ENCODE measurements around the gene RWDD4.
"Not testable (repeated sequence)": the region's sequence is repeated elsewhere in the genome, so short reads cannot be mapped to it uniquely, and the experiment has no call there.

The RWDD4 gene

DNA sequence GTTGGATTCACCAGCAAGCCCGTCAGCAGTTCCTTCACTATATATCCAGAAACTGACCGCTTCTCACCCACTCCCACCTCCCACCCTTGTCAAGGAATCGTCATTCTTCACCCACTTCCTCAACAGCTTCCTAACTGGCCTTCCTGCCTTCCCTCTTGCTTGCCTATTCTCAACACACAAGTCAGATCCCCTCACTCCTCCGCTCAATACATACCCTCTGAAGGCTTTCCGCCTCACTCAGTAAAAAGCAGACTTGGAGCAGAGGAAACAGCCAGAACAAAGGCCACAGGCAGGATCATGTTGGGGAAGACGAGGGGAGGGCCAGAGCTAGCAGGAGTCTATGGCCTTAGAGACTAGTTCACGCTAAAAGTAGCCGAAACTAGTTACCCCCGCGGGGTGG is 23.7 kb downstream of the RWDD4 start:
- DNase-seq, result no peak

- no peak for DNase-seq
Measured at GRCh38 chr4:183633476-183634400, 25.2 kb downstream of the RWDD4 start.

DNA sequence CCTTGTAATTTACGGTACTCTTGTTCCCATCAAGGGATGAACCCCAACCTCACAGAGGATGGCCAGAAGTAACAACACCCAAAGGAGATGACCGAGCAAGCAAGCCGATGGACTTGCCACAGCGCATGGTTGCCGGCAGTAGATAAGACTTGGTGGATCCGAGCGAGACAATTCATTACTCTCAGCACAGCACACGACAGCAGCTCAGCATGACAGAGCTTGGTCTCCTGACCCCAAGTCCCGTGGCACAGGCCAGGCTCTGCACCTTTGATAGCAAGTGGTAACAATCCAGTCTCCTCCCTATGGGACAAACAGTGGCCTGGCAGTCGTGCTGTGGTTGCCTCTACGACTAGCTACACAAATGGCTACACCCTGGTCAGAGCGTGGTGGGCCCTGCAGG is 26.3 kb downstream of the RWDD4 start:
- DNase-seq, result no peak

DNA sequence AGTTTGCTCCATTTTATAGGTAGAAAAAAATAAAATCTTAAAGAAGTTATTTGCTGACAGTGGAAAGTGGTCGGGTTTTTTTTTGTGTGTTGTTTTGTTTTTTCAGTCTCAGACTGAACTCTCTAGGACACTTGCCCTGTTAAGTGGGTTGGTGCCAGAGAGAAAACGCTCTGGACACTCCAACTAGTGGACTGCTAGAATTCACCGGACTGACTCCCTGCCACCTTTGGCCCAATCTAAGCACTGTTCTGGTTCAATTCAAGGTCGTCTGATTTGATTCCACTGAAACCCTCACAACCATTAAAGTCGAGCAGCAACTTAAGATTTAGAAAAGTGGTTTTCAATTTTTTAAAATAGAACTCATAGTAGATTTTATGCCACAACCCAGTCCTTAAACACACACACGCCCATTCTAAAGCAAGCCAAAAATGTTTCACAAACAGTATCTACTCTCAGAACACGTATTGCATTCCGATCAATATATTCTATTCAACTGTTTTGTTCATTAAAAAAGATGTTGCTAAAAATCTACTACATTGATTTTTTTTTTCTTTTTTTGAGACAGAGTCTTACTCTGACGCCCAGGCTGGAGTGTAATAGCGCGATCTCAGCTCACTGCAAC is 27.3 kb downstream of the RWDD4 start:
- DNase-seq, result no peak

DNA sequence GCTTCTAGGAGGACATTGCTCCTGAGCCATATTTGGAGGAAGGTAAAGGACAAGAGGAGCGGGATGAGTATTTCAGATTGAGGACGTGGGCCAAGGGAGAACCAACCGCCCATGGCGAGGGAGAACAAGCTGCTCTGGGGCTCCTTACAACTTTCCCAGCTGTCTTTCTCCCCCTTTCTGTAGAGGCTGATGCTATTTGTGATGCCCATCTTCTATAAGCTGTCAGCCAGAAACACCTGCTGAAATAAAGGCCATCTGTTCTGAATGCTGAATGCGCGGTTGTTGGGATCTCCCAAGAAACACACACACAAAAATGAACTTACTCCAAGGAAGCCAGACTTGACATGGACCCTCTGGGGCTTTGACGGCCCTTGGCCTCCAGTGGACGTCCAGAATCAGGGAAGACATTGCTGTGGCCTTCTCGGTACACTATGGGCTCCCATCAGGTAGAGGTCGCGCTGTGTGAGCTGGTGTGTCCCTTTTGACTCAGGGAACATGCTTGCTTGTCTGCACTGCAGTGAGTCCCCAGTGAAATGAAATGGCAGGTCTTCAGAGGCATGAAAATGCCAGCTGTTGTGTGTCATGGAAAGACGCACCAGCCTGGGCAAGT is 30.9 kb downstream of the RWDD4 start:
- no peak for DNase-seq

- DNase-seq, result not testable (repeated sequence)
Measured at GRCh38 chr4:183627286-183627685, 31.7 kb downstream of the RWDD4 start.

DNA sequence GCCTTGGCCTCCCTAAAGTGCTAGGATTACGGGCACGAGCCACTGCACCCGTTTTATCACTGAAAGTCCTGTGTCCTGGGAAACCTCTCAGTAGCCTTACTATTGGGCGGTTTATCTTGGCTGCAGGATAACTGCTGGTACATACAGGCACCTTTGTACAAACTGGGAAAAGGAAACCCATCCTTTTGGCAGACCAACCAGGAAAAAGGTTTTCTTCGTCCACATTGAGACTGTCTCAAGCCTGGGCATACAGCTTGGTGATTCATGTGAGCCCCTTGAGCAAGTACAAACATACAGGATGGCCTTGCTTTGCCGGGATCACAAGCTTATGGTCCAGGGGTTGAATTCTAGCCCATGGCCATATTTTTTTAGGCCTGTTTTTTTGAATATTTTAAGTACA is 32.8 kb downstream of the RWDD4 start:
- no peak for DNase-seq

DNA sequence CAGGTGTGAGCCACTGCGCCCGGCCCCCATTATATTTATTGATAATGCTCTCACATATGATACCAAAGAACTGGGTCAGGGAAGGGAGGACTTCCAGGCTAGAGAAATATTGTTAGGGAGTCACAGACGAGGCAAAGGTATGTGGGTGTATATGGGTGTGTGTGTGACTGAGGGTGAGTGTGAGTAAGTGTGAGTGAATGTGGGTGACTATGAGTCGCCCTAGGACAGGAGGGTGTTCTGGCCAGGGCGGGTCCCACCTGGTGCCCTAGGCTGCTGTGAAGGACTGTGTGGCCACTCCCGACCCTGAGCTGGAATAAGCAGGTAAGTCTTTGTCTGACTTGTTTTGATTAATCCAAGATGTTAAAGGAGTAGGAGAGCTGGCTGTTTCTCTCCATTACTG is 34.4 kb downstream of the RWDD4 start:
- no peak for DNase-seq

- no peak for DNase-seq
Measured at GRCh38 chr4:183621875-183622274, 37.1 kb downstream of the RWDD4 start.

GRCh38 chr4:183620421-183620820 is 38.6 kb downstream of the RWDD4 start:
- DNase-seq, result no peak

- no peak for DNase-seq
Measured at GRCh38 chr4:183618681-183619080, 40.3 kb downstream of the RWDD4 start.

DNA sequence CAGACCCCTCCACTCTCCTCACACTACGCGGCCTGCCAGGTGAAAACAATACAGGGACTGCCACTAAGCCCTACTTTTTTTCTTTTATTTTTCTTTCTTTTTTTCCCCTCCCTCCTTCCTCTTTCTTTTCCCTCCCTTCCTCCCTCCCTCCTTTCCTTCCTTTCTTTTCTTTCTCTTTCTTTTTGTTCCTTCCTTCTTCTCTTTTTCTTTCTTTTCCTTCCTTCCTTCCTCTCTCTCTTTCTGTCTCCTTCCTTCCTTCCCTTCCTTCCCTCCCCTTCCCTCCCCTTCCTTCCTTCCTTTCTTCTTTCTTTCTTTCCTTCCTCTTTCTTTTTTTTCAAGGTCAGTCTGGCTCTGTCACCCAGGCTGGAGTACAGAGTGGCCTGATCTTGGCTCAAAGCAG is 41.9 kb downstream of the RWDD4 start:
- no peak for DNase-seq

DNA sequence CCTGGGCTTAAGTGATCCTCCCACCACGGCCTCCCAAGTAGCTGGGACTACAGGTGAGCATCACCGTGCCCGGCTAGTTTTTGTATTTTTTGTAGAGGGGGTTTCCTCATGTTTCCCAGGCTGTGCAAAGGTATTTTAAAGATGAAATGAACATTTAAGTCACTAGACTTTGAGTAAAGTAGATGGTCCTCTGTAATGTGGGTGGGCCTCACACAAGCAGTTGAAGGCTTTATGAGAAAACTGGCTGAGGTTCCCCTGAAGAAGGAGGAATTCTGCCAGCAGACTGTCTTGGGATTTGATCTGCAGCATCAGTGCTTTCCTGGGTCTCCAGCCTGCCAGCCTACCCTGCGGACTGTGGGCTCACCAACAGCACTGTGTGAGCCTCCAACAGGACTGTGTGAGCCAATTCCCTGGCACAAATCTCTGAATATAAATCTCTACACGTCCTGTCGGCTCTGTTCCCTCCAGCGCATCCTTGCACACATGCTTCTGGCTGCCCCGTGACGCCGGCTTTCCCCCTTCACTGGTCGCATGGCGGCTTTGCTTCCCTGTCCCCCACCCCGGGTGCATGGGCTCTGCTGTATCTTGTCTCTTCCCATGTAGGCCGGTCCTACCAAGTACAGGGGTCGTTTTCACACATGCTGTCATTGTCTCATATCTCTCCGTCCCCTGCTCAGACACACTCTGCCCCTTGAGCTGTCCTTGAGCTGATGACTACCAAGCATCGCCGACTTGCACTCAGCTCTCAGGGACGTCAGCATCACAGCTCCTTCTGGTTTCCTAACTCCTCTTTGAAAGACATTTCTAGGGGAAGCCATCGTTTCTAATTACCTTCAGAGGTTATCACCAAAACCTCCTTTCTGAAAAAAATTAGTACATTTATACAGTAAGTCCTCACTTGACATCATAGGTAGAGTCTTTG is 46.4 kb downstream of the RWDD4 start:
- DNase-seq, result no peak

DNA sequence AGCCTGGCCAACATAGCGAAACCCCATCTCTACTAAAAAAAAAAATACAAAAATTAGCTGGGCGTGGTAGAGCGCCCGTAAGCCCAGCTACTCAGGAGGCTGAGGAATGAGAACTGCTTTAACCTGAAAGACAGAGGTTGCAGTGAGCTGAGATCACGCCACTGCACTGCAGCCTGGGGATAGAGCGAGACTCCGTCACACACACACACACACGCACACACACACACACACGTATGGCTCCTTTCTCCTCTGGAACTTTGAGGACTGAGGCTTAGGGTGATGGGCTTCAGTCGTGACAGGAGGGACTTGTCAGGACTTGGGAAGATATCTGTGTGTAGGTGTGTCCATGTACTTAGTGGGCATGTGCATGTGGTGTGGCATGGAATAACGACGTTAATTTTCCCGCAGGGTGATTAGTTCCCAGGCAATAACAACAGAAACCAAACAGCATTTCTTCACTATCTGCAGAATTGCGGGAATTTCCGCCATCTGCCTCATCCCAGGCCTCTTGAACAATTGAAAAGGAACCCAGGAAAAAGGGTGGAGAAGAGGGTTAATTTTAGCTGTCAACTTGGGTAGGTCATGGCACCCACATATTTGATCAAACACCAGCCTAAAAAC is 47.7 kb downstream of the RWDD4 start:
- DNase-seq, result no peak

- DNase-seq, result no peak
Measured at GRCh38 chr4:183610613-183611012, 48.4 kb downstream of the RWDD4 start.

- no peak for DNase-seq
Measured at GRCh38 chr4:183610033-183610432, 49.0 kb downstream of the RWDD4 start.

DNA sequence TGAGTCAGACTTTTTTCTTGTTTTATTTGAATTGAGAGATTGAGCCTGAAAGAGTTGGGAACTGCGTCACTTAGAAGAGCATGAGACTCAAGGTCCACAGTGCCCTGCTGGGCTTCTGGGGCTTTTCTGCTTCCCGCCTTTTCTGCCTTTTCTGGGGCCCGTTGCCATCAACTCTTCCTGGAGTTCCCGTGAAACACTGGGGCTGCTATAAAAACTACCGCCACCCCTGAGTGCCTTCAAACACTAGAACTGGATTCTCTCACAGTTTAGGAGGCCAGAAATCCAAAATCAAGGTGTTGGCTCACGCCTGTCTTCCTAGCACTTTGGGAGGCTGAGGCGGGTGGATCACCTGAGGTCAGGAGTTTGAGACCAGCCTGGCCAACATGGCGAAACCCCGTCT is 49.8 kb downstream of the RWDD4 start:
- DNase-seq, result no peak

- DNase-seq, result no peak
Measured at GRCh38 chr4:183607894-183608293, 51.1 kb downstream of the RWDD4 start.

GRCh38 chr4:183602557-183603027 is 56.4 kb downstream of the RWDD4 start:
- DNase-seq, result no peak

GRCh38 chr4:183601381-183601780 is 57.6 kb downstream of the RWDD4 start:
- DNase-seq, result no peak

DNA sequence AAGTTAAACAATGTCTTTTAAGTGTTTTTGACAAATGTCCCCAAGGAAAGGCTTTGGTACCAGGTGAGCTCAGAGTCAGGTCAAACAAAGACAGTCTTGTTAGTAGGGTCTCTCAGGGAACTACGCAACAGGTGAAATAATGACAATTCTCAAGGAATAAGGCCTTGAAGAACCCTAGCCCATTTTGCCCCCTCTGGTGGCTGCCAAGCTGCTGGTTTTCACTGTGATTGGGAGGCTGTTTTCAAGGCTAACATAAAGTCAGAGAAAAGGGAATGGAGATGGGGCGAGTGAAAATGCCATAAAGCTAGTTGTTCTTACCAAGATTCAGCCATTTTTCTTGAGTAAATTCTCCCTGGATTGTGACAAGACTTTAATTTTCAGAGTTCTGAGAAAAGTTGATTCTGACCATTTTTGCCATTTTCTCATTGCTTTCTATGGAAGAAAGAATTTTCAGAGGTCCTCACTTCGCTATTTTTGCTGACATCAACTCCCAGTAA is 58.7 kb downstream of the RWDD4 start:
- DNase-seq, result peak; percentile 24

DNA sequence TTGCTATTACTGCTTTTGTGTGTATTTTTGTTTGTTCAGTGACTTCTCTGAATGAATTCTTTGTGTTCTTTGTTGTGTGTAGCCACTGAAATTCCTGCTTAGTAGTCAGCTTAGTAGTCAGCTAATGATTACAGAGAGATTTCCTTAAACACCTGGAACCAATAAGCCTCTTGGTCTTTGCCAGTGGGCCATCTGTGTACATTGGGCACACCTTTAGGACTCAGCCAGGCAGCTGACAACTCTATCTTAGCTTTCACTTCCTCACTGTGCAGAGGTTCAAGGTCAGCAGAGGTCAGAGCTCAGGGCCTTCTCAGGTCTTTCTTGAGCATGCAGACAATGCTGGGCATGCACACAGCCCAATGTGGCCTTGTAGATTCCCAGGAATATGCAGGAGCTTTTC is 59.3 kb downstream of the RWDD4 start:
- DNase-seq, result no peak

Measured in activated T-cell treated with anti-CD3 and anti-CD28 coated beads, Interleukin-2, amount 50 U/mL, for 1 hour (primary cell).